Type B pancreatic cell (in vitro differentiated cells): ENCODE measurements around the gene GH2. TPM values are rescaled to one million over a fixed set of nuclear protein-coding genes. Genes with fewer than 3 reads are reported as not detected.
A peak's percentile ranks its signal among the peaks of the same experiment; 100 is the strongest.

ENCODE experiments used
- DNase-seq: peaks from one replicate; pipeline ENCODE4 v3.0.0; 2021; ENCODE audit warnings: mixed read lengths; ENCODE audit not compliant: unreplicated experiment; ENCODE audit errors: extremely low spot score
- H3K27ac Mint-ChIP-seq: 2 replicates; pipeline ENCODE4 v1.8.0; 2021; ENCODE audit warnings: mild to moderate bottlenecking, mixed read lengths
- H3K27me3 Mint-ChIP-seq: 2 replicates; pipeline ENCODE4 v1.8.0; 2021; ENCODE audit warnings: mixed read lengths
- H3K36me3 Mint-ChIP-seq: 2 replicates; pipeline ENCODE4 v1.8.0; 2021; ENCODE audit warnings: mixed read lengths
- H3K4me1 Mint-ChIP-seq: one replicate; pipeline ENCODE4 v1.8.0; 2021; ENCODE audit warnings: mixed read lengths; ENCODE audit not compliant: unreplicated experiment
- H3K4me3 Mint-ChIP-seq: 2 replicates; pipeline ENCODE4 v1.8.0; 2021; ENCODE audit warnings: mild to moderate bottlenecking, mixed read lengths
- H3K9me3 Mint-ChIP-seq: 2 replicates; pipeline ENCODE4 v1.8.0; 2021; ENCODE audit warnings: mixed read lengths
- total RNA-seq: library from RNA; stranded (reverse); gene quantifications from 2 replicates; pipeline ENCODE4 v1.2.1, GENCODE V29; 2021; ENCODE audit warnings: low replicate concordance
- TF ChIP-seq, protein P1 (sequence below): fragments of 200-600 bp; sonication (generic); conservative IDR thresholded peaks from 2 replicates; pipeline ENCODE4 v1.5.0; 2021; ENCODE audit warnings: antibody characterized with exemption, mild to moderate bottlenecking

GH2 gene
- total RNA-seq, 1 donor from 2014 or later: not detected

DNA sequence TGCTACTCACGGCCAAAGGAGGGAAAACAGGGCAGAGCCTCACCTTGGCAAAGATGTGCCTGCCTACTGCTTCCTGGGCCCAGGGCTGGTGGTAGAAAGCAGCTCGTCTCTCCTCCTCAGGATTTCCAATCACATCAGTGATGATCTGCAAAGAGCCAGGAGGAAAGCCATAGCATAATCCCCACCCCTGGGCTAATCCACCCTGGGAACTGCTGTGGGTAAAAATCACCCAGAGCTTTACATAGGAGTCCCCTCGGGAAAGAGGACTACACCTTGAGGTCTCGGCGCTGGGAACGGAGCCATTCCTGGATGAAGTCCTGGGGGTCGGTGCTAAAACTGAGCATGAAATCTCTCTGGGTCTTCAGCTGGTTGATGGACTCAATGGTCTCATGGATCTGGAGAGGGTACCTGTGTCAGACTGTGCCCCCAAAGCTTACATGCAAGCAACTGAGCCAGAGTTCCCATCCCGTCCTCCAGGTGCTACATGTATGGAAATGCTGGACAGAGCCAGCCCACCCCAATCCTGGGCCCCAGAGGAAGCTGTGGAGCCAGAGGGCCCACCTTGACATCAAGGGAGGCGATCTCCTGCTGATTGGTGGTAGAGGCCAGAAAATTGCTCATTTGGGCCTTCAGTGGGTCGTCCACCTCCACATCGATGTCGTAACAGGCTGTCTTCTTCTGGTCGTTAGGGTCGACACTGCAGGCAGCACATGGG lies 48.6 kb downstream of the GH2 start:
- Mint-ChIP-seq H3K9me3 (no peaks in the 10 kb centered on the region), H3K27me3 (no peaks in the 10 kb centered on the region), H3K4me3 (no peak overlapping the region), H3K4me1 (peaks cover 7% of the 10 kb centered on the region), H3K36me3 (peaks cover 34% of the 10 kb centered on the region), H3K27ac (peak overlapping the region; percentile 12)
- no peak for DNase-seq
- TF ChIP-seq, protein P1, sequence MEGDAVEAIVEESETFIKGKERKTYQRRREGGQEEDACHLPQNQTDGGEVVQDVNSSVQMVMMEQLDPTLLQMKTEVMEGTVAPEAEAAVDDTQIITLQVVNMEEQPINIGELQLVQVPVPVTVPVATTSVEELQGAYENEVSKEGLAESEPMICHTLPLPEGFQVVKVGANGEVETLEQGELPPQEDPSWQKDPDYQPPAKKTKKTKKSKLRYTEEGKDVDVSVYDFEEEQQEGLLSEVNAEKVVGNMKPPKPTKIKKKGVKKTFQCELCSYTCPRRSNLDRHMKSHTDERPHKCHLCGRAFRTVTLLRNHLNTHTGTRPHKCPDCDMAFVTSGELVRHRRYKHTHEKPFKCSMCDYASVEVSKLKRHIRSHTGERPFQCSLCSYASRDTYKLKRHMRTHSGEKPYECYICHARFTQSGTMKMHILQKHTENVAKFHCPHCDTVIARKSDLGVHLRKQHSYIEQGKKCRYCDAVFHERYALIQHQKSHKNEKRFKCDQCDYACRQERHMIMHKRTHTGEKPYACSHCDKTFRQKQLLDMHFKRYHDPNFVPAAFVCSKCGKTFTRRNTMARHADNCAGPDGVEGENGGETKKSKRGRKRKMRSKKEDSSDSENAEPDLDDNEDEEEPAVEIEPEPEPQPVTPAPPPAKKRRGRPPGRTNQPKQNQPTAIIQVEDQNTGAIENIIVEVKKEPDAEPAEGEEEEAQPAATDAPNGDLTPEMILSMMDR: no peak

DNA sequence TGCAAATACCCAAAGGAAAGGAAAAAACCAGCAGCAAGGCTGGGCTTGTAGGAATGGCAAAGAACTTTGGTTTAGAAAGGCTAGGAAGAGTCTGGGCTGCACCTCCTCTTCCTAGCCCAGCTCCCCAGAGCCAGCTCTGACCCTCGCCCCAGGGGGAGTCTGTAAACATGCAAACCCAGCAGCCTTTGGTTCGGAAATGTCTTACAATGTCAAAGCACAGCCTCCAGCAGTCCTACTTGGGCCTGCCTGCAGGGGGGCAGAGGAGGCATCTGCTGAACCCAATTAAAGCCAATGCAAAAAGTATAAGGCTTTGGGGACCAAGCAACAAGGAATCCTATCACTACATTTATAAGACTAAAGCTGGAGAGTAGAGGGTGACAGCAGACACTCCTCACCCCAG lies 49.3 kb downstream of the GH2 start:
- H3K4me1 Mint-ChIP-seq: peaks cover 12% of the 10 kb centered on the region
- H3K9me3 Mint-ChIP-seq: no peaks in the 10 kb centered on the region
- no peak overlapping the region for H3K27ac Mint-ChIP-seq
- no peak overlapping the region for H3K4me3 Mint-ChIP-seq
- no peaks in the 10 kb centered on the region for H3K27me3 Mint-ChIP-seq
- TF ChIP-seq, protein P1: peak; percentile 37
- no peak for DNase-seq
- H3K36me3 Mint-ChIP-seq: peaks cover 34% of the 10 kb centered on the region

- Mint-ChIP-seq H3K27ac (no peak overlapping the region), H3K27me3 (no peaks in the 10 kb centered on the region), H3K4me3 (no peak overlapping the region), H3K36me3 (peaks cover 34% of the 10 kb centered on the region), H3K4me1 (peaks cover 15% of the 10 kb centered on the region), H3K9me3 (no peaks in the 10 kb centered on the region)
- TF ChIP-seq, protein P1: no peak
- DNase-seq: no peak
These were observed 49.7 kb downstream of the GH2 start for GRCh38 chr17:63832014-63832413.

- Mint-ChIP-seq H3K36me3 (peaks cover 31% of the 10 kb centered on the region), H3K4me1 (peaks cover 21% of the 10 kb centered on the region), H3K27ac (no peak overlapping the region)
These were observed 50.2 kb downstream of the GH2 start for GRCh38 chr17:63831505-63831904.

GRCh38 chr17:63830904-63831491 lies 50.7 kb downstream of the GH2 start:
- H3K36me3 Mint-ChIP-seq: peaks cover 31% of the 10 kb centered on the region
- H3K9me3 Mint-ChIP-seq: no peaks in the 10 kb centered on the region
- TF ChIP-seq, protein P1: no peak
- H3K4me3 Mint-ChIP-seq: peak overlapping the region; percentile 18
- peaks cover 26% of the 10 kb centered on the region for H3K4me1 Mint-ChIP-seq
- H3K27ac Mint-ChIP-seq: peak overlapping the region; percentile 48
- no peak for DNase-seq
- H3K27me3 Mint-ChIP-seq: no peaks in the 10 kb centered on the region

More at GRCh38 chr17:63831505-63831904, 50.2 kb downstream of the GH2 start:
- TF ChIP-seq, protein P1: no peak
- Mint-ChIP-seq H3K9me3 (no peaks in the 10 kb centered on the region), H3K4me3 (no peak overlapping the region), H3K27me3 (no peaks in the 10 kb centered on the region)
- DNase-seq: no peak
